Measurements from ENCODE around the gene SYP.

SYP gene

GRCh38 chrX:49233176-49233575, 33.2 kb upstream of the SYP start, which contains the start of gene CACNA1F:
TSS of gene CACNA1F (minus strand) at chrX:49233340. CDS start at chrX:49233309, 31 bp downstream.
- Histone ChIP-seq H3K27me3 (ENCODE audit: control insufficient read depth in 1 of 2, insufficient read depth in 1 of 2, low read length in 2 of 2) (no peaks in the 10 kb centered on the region), H2AFZ (ENCODE audit: low read depth, low read length) (no peak within 1 kb of the TSS), H2AK5ac (ENCODE audit: low read length, severe bottlenecking) (no peak within 1 kb of the TSS), H3K4me2 (ENCODE audit: low read length, poor library complexity, severe bottlenecking) (no peak within 1 kb of the TSS), H3K4ac (ENCODE audit: low read depth in 1 of 2, low read length in 2 of 2) (no peak within 1 kb of the TSS), H3K27ac (ENCODE audit: low read length, poor library complexity, severe bottlenecking) (no peak within 1 kb of the TSS), H4K8ac (ENCODE audit: low read length) (no peak within 1 kb of the TSS), H3K36me3 (ENCODE audit: control insufficient read depth in 1 of 2, insufficient read depth in 2 of 2, low read depth in 1 of 2, low read length in 2 of 2) (no peaks in the 10 kb centered on the region), H2BK15ac (ENCODE audit: low read depth, poor library complexity, severe bottlenecking) (no peak within 1 kb of the TSS), H3K9me3 (ENCODE audit: control insufficient read depth, low read length) (no peaks in the 10 kb centered on the region), H3K4me1 (ENCODE audit: control insufficient read depth, insufficient read depth, low read depth, low read length) (peaks cover 5% of the 10 kb centered on the region), H3K9ac (ENCODE audit: low read length) (no peak within 1 kb of the TSS), H3K14ac (ENCODE audit: low read length in 2 of 2) (no peak within 1 kb of the TSS), H3K23ac (ENCODE audit: low read length in 2 of 2) (no peak within 1 kb of the TSS), H3K4me3 (ENCODE audit: insufficient read depth in 1 of 2, low read depth in 1 of 2, low read length in 2 of 2) (no peak within 1 kb of the TSS), H2BK120ac (ENCODE audit: low read depth, low read length) (no peak within 1 kb of the TSS), H2BK12ac (ENCODE audit: low read length in 2 of 2) (no peak within 1 kb of the TSS), H3K18ac (ENCODE audit: low read depth in 1 of 2, low read length in 2 of 2) (no peak within 1 kb of the TSS), H4K91ac (ENCODE audit: low read length) (no peak within 1 kb of the TSS), H3K79me1 (replicated peaks; ENCODE audit: low read length, poor library complexity, severe bottlenecking) (peaks cover 3% of the 10 kb centered on the region), H2BK5ac (ENCODE audit: low read depth, low read length, poor library complexity, severe bottlenecking) (no peak within 1 kb of the TSS)
- DNase-seq = no peak
- WGBS = no CpG with 5 or more reads among the region's 9 CpGs

GRCh38 chrX:49232525-49232924, 32.5 kb upstream of the SYP start:
- Histone ChIP-seq H2BK15ac (ENCODE audit: low read depth, poor library complexity, severe bottlenecking) (no peak overlapping the region), H4K8ac (ENCODE audit: low read length) (no peak overlapping the region), H3K27ac (ENCODE audit: low read length, poor library complexity, severe bottlenecking) (no peak overlapping the region), H3K9ac (ENCODE audit: low read length) (no peak overlapping the region), H3K79me1 (replicated peaks; ENCODE audit: low read length, poor library complexity, severe bottlenecking) (peaks cover 3% of the 10 kb centered on the region), H2AFZ (ENCODE audit: low read depth, low read length) (no peak overlapping the region), H3K4me1 (ENCODE audit: control insufficient read depth, insufficient read depth, low read depth, low read length) (peaks cover 5% of the 10 kb centered on the region), H2BK5ac (ENCODE audit: low read depth, low read length, poor library complexity, severe bottlenecking) (no peak overlapping the region), H2AK5ac (ENCODE audit: low read length, severe bottlenecking) (no peak overlapping the region), H3K4ac (ENCODE audit: low read depth in 1 of 2, low read length in 2 of 2) (no peak overlapping the region), H3K9me3 (ENCODE audit: control insufficient read depth, low read length) (no peaks in the 10 kb centered on the region), H3K4me2 (ENCODE audit: low read length, poor library complexity, severe bottlenecking) (no peak overlapping the region), H3K27me3 (ENCODE audit: control insufficient read depth in 1 of 2, insufficient read depth in 1 of 2, low read length in 2 of 2) (no peaks in the 10 kb centered on the region), H4K91ac (ENCODE audit: low read length) (no peak overlapping the region), H3K14ac (ENCODE audit: low read length in 2 of 2) (no peak overlapping the region), H3K18ac (ENCODE audit: low read depth in 1 of 2, low read length in 2 of 2) (no peak overlapping the region), H3K4me3 (ENCODE audit: insufficient read depth in 1 of 2, low read depth in 1 of 2, low read length in 2 of 2) (no peak overlapping the region), H3K36me3 (ENCODE audit: control insufficient read depth in 1 of 2, insufficient read depth in 2 of 2, low read depth in 1 of 2, low read length in 2 of 2) (no peaks in the 10 kb centered on the region), H3K23ac (ENCODE audit: low read length in 2 of 2) (no peak overlapping the region), H2BK120ac (ENCODE audit: low read depth, low read length) (no peak overlapping the region), H2BK12ac (ENCODE audit: low read length in 2 of 2) (no peak overlapping the region)
- DNase-seq = no peak
- WGBS = 94% methylated on average over 1 of the region's 2 CpGs

- Histone ChIP-seq H3K4me2 (ENCODE audit: low read length, poor library complexity, severe bottlenecking) (no peak overlapping the region), H3K4me1 (ENCODE audit: control insufficient read depth, insufficient read depth, low read depth, low read length) (peaks cover 5% of the 10 kb centered on the region), H3K4ac (ENCODE audit: low read depth in 1 of 2, low read length in 2 of 2) (no peak overlapping the region), H3K9ac (ENCODE audit: low read length) (no peak overlapping the region), H4K8ac (ENCODE audit: low read length) (no peak overlapping the region), H2AK5ac (ENCODE audit: low read length, severe bottlenecking) (no peak overlapping the region), H3K79me1 (replicated peaks; ENCODE audit: low read length, poor library complexity, severe bottlenecking) (peaks cover 3% of the 10 kb centered on the region), H3K23ac (ENCODE audit: low read length in 2 of 2) (no peak overlapping the region), H3K9me3 (ENCODE audit: control insufficient read depth, low read length) (no peaks in the 10 kb centered on the region), H3K14ac (ENCODE audit: low read length in 2 of 2) (no peak overlapping the region), H3K18ac (ENCODE audit: low read depth in 1 of 2, low read length in 2 of 2) (no peak overlapping the region), H2BK120ac (ENCODE audit: low read depth, low read length) (no peak overlapping the region), H3K4me3 (ENCODE audit: insufficient read depth in 1 of 2, low read depth in 1 of 2, low read length in 2 of 2) (no peak overlapping the region), H3K36me3 (ENCODE audit: control insufficient read depth in 1 of 2, insufficient read depth in 2 of 2, low read depth in 1 of 2, low read length in 2 of 2) (no peaks in the 10 kb centered on the region), H2BK5ac (ENCODE audit: low read depth, low read length, poor library complexity, severe bottlenecking) (no peak overlapping the region), H2BK15ac (ENCODE audit: low read depth, poor library complexity, severe bottlenecking) (no peak overlapping the region), H3K27me3 (ENCODE audit: control insufficient read depth in 1 of 2, insufficient read depth in 1 of 2, low read length in 2 of 2) (peaks cover 0 to 4% of the 10 kb centered on the region in 2 experiments), H2AFZ (ENCODE audit: low read depth, low read length) (no peak overlapping the region), H4K91ac (ENCODE audit: low read length) (no peak overlapping the region), H3K27ac (ENCODE audit: low read length, poor library complexity, severe bottlenecking) (no peak overlapping the region), H2BK12ac (ENCODE audit: low read length in 2 of 2) (no peak overlapping the region)
- DNase-seq = no peak
- 92% methylated on average over 10 of the region's 10 CpGs for WGBS
Measured at GRCh38 chrX:49231333-49232000, 31.5 kb upstream of the SYP start.

- Histone ChIP-seq H3K36me3 (ENCODE audit: control insufficient read depth in 1 of 2, insufficient read depth in 2 of 2, low read depth in 1 of 2, low read length in 2 of 2) (no peaks in the 10 kb centered on the region), H3K79me1 (replicated peaks; ENCODE audit: low read length, poor library complexity, severe bottlenecking) (no peaks in the 10 kb centered on the region), H3K4me2 (ENCODE audit: low read length, poor library complexity, severe bottlenecking) (peak overlapping the region; percentile 46), H3K23ac (ENCODE audit: low read length in 2 of 2) (no peak overlapping the region), H3K18ac (ENCODE audit: low read depth in 1 of 2, low read length in 2 of 2) (no peak overlapping the region), H3K4ac (ENCODE audit: low read depth in 1 of 2, low read length in 2 of 2) (no peak overlapping the region), H3K4me3 (ENCODE audit: insufficient read depth in 1 of 2, low read depth in 1 of 2, low read length in 2 of 2) (peak overlapping the region; percentile 42 to 44), H3K9me3 (ENCODE audit: control insufficient read depth, low read length) (no peaks in the 10 kb centered on the region), H3K14ac (ENCODE audit: low read length in 2 of 2) (no peak overlapping the region), H3K27ac (ENCODE audit: low read length, poor library complexity, severe bottlenecking) (no peak overlapping the region), H2BK12ac (ENCODE audit: low read length in 2 of 2) (no peak overlapping the region), H4K8ac (ENCODE audit: low read length) (no peak overlapping the region), H4K91ac (ENCODE audit: low read length) (no peak overlapping the region), H2AK5ac (ENCODE audit: low read length, severe bottlenecking) (no peak overlapping the region), H3K9ac (ENCODE audit: low read length) (peak overlapping the region; percentile 26), H2AFZ (ENCODE audit: low read depth, low read length) (no peak overlapping the region), H3K27me3 (ENCODE audit: control insufficient read depth in 1 of 2, insufficient read depth in 1 of 2, low read length in 2 of 2) (peaks cover 0 to 5% of the 10 kb centered on the region in 2 experiments), H3K4me1 (ENCODE audit: control insufficient read depth, insufficient read depth, low read depth, low read length) (peaks cover 5% of the 10 kb centered on the region), H2BK15ac (ENCODE audit: low read depth, poor library complexity, severe bottlenecking) (no peak overlapping the region), H2BK5ac (ENCODE audit: low read depth, low read length, poor library complexity, severe bottlenecking) (no peak overlapping the region), H2BK120ac (ENCODE audit: low read depth, low read length) (no peak overlapping the region)
- WGBS = 9% methylated on average over 25 of the region's 44 CpGs
- DNase-seq = no peak
Measured at GRCh38 chrX:49230500-49231232, 30.7 kb upstream of the SYP start.

All from mesenchymal stem cell (in vitro differentiated cells and primary cell).